ENCODE data around the gene GAA. TPM values are rescaled to one million over a fixed set of nuclear protein-coding genes. Genes with fewer than 3 reads are reported as not detected.
A peak's percentile ranks its signal among the peaks of the same experiment; 100 is the strongest.

Gene GAA
- total RNA-seq, 4 donors from 2014 or later = 35.6 to 73.2 (median 47.4) TPM

DNA sequence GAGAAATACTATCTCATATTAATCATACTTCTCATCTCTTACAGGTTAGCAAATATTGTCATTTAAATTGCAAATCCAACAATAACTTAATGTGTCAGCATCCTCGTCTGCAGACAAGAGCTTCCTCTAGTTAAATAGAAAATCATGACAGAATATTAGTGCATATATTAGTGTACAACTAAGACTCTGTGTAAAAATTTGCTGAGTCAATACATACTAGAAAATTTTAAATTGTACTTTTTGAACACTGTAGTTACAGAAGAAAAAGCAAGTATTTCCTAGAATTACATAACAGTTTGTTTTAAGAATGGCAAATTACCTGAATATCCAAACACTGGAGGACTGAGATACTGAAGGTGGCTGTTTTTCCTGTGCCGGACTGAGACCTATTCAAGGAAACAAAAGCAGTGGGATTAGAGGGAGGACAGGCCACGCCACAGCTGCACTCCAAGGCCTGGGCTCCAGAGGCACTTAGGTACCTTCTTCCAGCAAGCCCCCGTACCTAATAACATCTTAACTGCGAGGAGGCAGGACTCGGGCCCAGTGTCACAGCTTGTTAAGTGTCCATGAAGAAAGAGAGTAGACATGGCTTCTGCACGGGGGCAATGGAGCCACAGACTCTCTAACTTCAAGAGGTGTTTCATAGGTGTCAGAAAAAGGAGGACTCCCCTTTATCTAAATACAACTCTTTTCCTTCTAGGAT is 40.2 kb downstream of the GAA start:
- no peak for ATAC-seq
- no peak for TF ChIP-seq POLR2A (IDR thresholded peaks at IDR 0.05)
- no peak for TF ChIP-seq POLR2AphosphoS5 (IDR thresholded peaks at IDR 0.05)

DNA sequence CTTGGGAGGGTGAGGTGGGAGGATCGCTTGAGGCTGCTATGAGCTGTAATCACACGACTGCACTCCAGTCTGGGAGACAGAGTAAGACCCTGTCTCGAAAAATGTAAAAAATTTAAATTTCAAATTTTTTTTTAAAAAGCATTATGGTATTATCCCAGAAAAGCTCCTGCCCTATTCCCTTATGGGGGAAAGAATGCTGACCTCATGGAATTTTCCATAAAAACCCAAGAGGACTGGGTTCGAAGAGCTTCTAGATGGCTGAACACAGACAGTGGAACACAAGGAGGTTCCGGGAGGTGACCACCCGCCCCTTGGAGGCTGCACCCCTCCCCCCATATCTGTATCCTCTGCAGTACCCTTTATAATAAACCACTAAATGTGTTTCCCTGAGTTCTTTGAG is 41.5 kb downstream of the GAA start:
- Histone ChIP-seq H3K27me3 (no peaks in the 10 kb centered on the region), H3K27ac (no peak overlapping the region), H3K9me3 (no peaks in the 10 kb centered on the region), H3K4me3 (no peak overlapping the region), H3K36me3 (peaks cover 8 to 63% of the 10 kb centered on the region in 2 donors), H3K4me1 (peaks cover 0 to 28% (median 11%) of the 10 kb centered on the region in 3 donors)
- TF ChIP-seq POLR2AphosphoS5 (IDR thresholded peaks at IDR 0.05) (no peak), CTCF (IDR thresholded peaks at IDR 0.05) (no peak), POLR2A (IDR thresholded peaks at IDR 0.05) (no peak)
- 53 to 82% methylated on average over 2 to 6 of the region's 6 CpGs for WGBS, 2 donors (ENCODE audit: low coverage in 1 of 2)
- no peak for ATAC-seq

More for the DNA sequence above, 40.2 kb downstream of the GAA start:
- Histone ChIP-seq H3K36me3 (peaks cover 8 to 76% of the 10 kb centered on the region in 2 donors), H3K27ac (no peak overlapping the region), H3K27me3 (no peaks in the 10 kb centered on the region), H3K4me1 (peaks cover 0 to 25% (median 11%) of the 10 kb centered on the region in 3 donors), H3K4me3 (no peak overlapping the region), H3K9me3 (no peaks in the 10 kb centered on the region)
- 79 to 84% methylated on average over 5 to 6 of the region's 7 CpGs for WGBS, 2 donors (ENCODE audit: low coverage in 1 of 2)

GRCh38 chr17:80145076-80146075 is 44.0 kb downstream of the GAA start:
- ATAC-seq = no peak
- Histone ChIP-seq H3K36me3 (peaks cover 0 to 38% of the 10 kb centered on the region in 2 donors), H3K27ac (peak overlapping the region in 3 of 4 donors; percentile 91 to 98 (median 97)), H3K27me3 (no peaks in the 10 kb centered on the region), H3K4me1 (peaks cover 0 to 49% (median 11%) of the 10 kb centered on the region in 3 donors), H3K4me3 (peak overlapping the region; percentile 68 to 97), H3K9me3 (no peaks in the 10 kb centered on the region)
- no peak for TF ChIP-seq EP300 (IDR thresholded peaks at IDR 0.05)
- TF ChIP-seq POLR2AphosphoS5 (IDR thresholded peaks at IDR 0.05) = no peak
- no peak for TF ChIP-seq CTCF (IDR thresholded peaks at IDR 0.05)
- no peak for TF ChIP-seq POLR2A (IDR thresholded peaks at IDR 0.05)
- WGBS, 2 donors (ENCODE audit: low coverage in 1 of 2) = 33 to 35% methylated on average over 6 to 7 of the region's 10 CpGs

- ATAC-seq = peak; percentile 11
- H3K27ac ChIP-seq = peak overlapping the region; percentile 77 to 98 (median 94)
- peak in 1 of 4 experiments; percentile 12 for TF ChIP-seq CTCF (IDR thresholded peaks at IDR 0.05)
- TF ChIP-seq POLR2AphosphoS5 (IDR thresholded peaks at IDR 0.05) = no peak
Measured at GRCh38 chr17:80146121-80147034, 45.0 kb downstream of the GAA start.

More at GRCh38 chr17:80146121-80147034, 45.0 kb downstream of the GAA start:
- Histone ChIP-seq H3K4me3 (peak overlapping the region; percentile 68 to 97), H3K4me1 (peaks cover 0 to 49% (median 11%) of the 10 kb centered on the region in 3 donors), H3K9me3 (no peaks in the 10 kb centered on the region), H3K36me3 (peaks cover 0 to 28% of the 10 kb centered on the region in 2 donors), H3K27me3 (no peaks in the 10 kb centered on the region)
- WGBS, 2 donors (ENCODE audit: low coverage in 1 of 2) = 0% methylated on average over 2 to 8 of the region's 69 CpGs

Measured in gastroesophageal sphincter (tissue), 4 donors.